Ishikawa (cell line): ENCODE results near the gene CEMIP.

Experiments used
- CEBPB ChIP-seq: IDR thresholded peaks from 2 replicates; pipeline ENCODE4 v1.6.1; 2012
- CREB1 ChIP-seq: IDR thresholded peaks from 2 replicates; pipeline ENCODE4 v1.6.1; 2012; ENCODE audit warnings: low read depth
- EGR1 ChIP-seq: IDR thresholded peaks from 2 replicates; pipeline ENCODE4 v1.6.1; 2012
- EP300 ChIP-seq: IDR thresholded peaks from 2 replicates; pipeline ENCODE4 v1.6.1; 2012; ENCODE audit warnings: borderline replicate concordance
- FOXM1 ChIP-seq: IDR thresholded peaks from 2 replicates; pipeline ENCODE4 v1.6.1; 2012; ENCODE audit warnings: low read depth, borderline replicate concordance
- MAX ChIP-seq: IDR thresholded peaks from 2 replicates; pipeline ENCODE4 v1.6.1; 2012
- NFIC ChIP-seq: IDR thresholded peaks from 2 replicates; pipeline ENCODE4 v1.6.1; 2012
- RAD21 ChIP-seq: IDR thresholded peaks from 2 replicates; pipeline ENCODE4 v1.6.1; 2012; ENCODE audit warnings: low read depth
- REST ChIP-seq: IDR thresholded peaks from 2 replicates; pipeline ENCODE4 v1.6.1; 2012; ENCODE audit warnings: low read depth, mild to moderate bottlenecking
- TAF1 ChIP-seq: IDR thresholded peaks from 2 replicates; pipeline ENCODE4 v1.6.1; 2012; ENCODE audit warnings: low read depth, mild to moderate bottlenecking
- TCF12 ChIP-seq: IDR thresholded peaks from 2 replicates; pipeline ENCODE4 v1.6.1; 2012; ENCODE audit warnings: low read depth
- TEAD4 ChIP-seq: IDR thresholded peaks from 2 replicates; pipeline ENCODE4 v1.6.1; 2012
- USF1 ChIP-seq: IDR thresholded peaks from 2 replicates; pipeline ENCODE4 v1.6.1; 2012
- YY1 ChIP-seq: IDR thresholded peaks from 2 replicates; pipeline ENCODE4 v1.6.1; 2012; ENCODE audit warnings: low read depth
- ZBTB7A ChIP-seq: IDR thresholded peaks from 2 replicates; pipeline ENCODE4 v1.6.1; 2012; ENCODE audit warnings: low read depth

CEMIP gene

GRCh38 chr15:80778964-80779657, at the start of gene CEMIP:
Gene CEMIP, plus strand, starts transcription at chr15:80779370. Its CDS starts 94,510 bp downstream, at chr15:80873880.
- peak; percentile 86 for TF ChIP-seq RAD21
- no peak for TF ChIP-seq CEBPB
- no peak for TF ChIP-seq MAX
- TF ChIP-seq ZBTB7A, result no peak
- TF ChIP-seq YY1, result 0 out of 2 replicates have a peak, but pooled peaks have one; percentile 12
- TF ChIP-seq EP300, result no peak
- no peak for TF ChIP-seq TCF12
- no peak for TF ChIP-seq FOXM1
- TF ChIP-seq CREB1, result no peak
- peak; percentile 51 for TF ChIP-seq REST
- no peak for TF ChIP-seq USF1
- TF ChIP-seq EGR1, result no peak
- TF ChIP-seq TAF1, result no peak
- no peak for TF ChIP-seq TEAD4
- TF ChIP-seq NFIC, result no peak

- TF ChIP-seq FOXM1, result no peak
- no peak for TF ChIP-seq CEBPB
- TF ChIP-seq REST, result no peak
- TF ChIP-seq RAD21, result no peak
- TF ChIP-seq ZBTB7A, result no peak
- no peak for TF ChIP-seq USF1
- TF ChIP-seq NFIC, result no peak
- no peak for TF ChIP-seq EP300
- no peak for TF ChIP-seq YY1
- TF ChIP-seq MAX, result no peak
- no peak for TF ChIP-seq TAF1
Observed at GRCh38 chr15:80730387-80730786, 48.8 kb upstream of the CEMIP start.

- TF ChIP-seq CEBPB, result no peak
- TF ChIP-seq RAD21, result no peak
- no peak for TF ChIP-seq TAF1
- TF ChIP-seq NFIC, result no peak
- no peak for TF ChIP-seq USF1
- TF ChIP-seq TCF12, result no peak
- no peak for TF ChIP-seq MAX
- TF ChIP-seq CREB1, result no peak
- no peak for TF ChIP-seq EP300
- no peak for TF ChIP-seq REST
- no peak for TF ChIP-seq ZBTB7A
- TF ChIP-seq FOXM1, result no peak
- no peak for TF ChIP-seq YY1
- no peak for TF ChIP-seq EGR1
- no peak for TF ChIP-seq TEAD4
Observed at GRCh38 chr15:80730926-80731325, 48.2 kb upstream of the CEMIP start.
